Esophagus squamous epithelium (tissue), 4 donors: ENCODE measurements around the gene BCAT1.

Experiments used
- POLR2A ChIP-seq, 4 donors: fragments of 450-650 bp; IDR thresholded peaks; one replicate each; pipeline ENCODE4 v1.6.1; 2017; ENCODE audit warnings: antibody characterized with exemption in 4 of 4, mild to moderate bottlenecking in 4 of 4, moderate library complexity in 3 of 4
- TF ChIP-seq, protein P1 (sequence below), 6 experiments: fragments of 450-650 bp in 4 of 6; fragments of 200-600 bp in 2 of 6; sonication (generic) in 2 of 6; IDR thresholded peaks; one replicate each; pipeline ENCODE4 v1.5.1; 2016 to 2019; ENCODE audit warnings: antibody characterized with exemption in 6 of 6, mild to moderate bottlenecking in 4 of 6, moderate library complexity in 4 of 6

- TF ChIP-seq, protein P1, sequence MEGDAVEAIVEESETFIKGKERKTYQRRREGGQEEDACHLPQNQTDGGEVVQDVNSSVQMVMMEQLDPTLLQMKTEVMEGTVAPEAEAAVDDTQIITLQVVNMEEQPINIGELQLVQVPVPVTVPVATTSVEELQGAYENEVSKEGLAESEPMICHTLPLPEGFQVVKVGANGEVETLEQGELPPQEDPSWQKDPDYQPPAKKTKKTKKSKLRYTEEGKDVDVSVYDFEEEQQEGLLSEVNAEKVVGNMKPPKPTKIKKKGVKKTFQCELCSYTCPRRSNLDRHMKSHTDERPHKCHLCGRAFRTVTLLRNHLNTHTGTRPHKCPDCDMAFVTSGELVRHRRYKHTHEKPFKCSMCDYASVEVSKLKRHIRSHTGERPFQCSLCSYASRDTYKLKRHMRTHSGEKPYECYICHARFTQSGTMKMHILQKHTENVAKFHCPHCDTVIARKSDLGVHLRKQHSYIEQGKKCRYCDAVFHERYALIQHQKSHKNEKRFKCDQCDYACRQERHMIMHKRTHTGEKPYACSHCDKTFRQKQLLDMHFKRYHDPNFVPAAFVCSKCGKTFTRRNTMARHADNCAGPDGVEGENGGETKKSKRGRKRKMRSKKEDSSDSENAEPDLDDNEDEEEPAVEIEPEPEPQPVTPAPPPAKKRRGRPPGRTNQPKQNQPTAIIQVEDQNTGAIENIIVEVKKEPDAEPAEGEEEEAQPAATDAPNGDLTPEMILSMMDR (IDR thresholded peaks at IDR 0.05): no peak
- no peak for TF ChIP-seq POLR2A (IDR thresholded peaks at IDR 0.05)
These were observed 4.8 kb downstream of the BCAT1 start for GRCh38 chr12:24943947-24944600.
